Activated CD4-positive, CD25-positive, alpha-beta regulatory T cell treated with anti-CD3 and anti-CD28 coated beads, Interleukin-2, amount 50 U/mL, for 16 hours (primary cell): ENCODE results near the gene COL6A2.
"Not testable (repeated sequence)": the region's sequence is repeated elsewhere in the genome, so short reads cannot be mapped to it uniquely, and the experiment has no call there.

ENCODE experiments used
- DNase-seq: peaks from one replicate; pipeline ENCODE4 v3.0.0-alpha.2; 2020; ENCODE audit warnings: low read depth, low spot score

COL6A2 gene

DNA sequence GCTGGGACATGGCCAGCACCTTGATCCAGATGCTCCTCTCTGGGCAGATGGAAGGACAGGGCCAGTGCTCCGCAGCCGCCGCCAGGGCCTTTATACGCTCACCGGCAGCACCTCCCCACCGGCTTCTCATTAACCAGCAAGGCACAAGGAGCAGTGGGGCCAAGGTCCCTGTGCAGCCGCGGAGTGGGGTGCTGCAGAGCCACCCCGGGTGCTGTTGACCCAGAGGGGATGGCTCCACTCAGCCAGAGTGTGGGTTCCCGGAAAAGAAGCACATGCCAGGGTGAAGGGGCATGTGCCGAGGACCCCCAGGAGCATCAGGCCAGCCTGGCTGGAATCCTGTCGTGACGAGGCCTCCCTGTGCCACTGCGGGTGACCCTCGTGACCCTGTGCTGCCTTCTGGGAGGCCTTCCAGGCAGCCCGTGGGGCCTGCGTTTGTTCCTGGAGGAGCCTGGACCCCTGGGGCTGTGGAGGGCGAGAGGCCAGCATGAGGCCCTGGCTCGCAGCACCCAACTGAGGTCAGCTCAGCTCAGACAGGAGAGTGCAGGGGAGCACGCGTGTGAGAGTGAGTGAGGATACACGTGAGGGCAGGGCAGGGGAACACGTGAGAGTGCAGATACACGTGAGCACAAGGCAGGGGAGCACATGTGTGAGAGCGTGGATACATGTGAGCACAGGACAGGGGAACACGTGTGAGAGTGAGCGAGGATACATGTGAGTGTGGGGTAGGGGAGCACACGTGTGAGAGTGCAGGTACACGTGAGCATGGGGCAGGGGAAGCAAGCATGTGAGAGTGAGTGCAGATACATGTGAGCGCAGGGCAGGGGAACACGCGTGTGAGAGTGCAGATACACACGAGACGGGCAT, 57.8 kb downstream of the COL6A2 start, which contains the start of gene FTCD:
TSS of gene FTCD (minus strand) at position 66 of the 864 bp plus-strand sequence. CDS start at position 10, 56 bp downstream.
- no peak for DNase-seq

DNA sequence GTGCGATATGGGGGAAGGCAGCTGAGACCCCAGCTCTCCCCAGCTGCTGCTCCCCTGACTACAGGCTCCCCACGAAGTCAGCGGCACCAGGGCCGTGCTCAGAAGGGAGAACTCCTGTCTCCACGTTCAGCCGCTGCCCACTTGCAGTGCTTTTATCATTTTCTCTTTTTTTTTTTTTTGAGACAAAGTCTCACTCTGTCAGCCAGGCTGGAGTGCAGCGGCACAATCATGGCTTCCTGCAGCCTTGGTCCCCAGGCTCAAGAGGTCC, 58.4 kb downstream of the COL6A2 start:
- no peak for DNase-seq

DNA sequence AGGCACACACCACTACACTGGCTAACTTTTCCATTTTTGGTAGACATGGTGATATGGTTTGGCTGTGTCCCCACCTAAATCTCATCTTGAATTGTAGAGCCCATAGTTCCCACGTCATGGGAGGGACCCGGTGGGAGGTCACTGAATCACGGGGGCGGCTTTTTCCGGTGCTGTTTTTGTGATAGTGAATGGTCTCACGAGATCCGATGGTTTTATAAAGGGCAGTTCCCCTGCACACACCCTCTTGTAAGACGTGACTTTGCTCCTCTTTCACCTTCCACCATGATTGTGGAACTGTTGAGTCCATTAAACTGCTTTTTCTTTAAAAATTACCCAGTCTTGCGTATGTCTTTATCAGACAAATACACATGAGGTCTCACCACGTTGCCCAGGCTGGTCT, 58.8 kb downstream of the COL6A2 start:
- DNase-seq: no peak

DNA sequence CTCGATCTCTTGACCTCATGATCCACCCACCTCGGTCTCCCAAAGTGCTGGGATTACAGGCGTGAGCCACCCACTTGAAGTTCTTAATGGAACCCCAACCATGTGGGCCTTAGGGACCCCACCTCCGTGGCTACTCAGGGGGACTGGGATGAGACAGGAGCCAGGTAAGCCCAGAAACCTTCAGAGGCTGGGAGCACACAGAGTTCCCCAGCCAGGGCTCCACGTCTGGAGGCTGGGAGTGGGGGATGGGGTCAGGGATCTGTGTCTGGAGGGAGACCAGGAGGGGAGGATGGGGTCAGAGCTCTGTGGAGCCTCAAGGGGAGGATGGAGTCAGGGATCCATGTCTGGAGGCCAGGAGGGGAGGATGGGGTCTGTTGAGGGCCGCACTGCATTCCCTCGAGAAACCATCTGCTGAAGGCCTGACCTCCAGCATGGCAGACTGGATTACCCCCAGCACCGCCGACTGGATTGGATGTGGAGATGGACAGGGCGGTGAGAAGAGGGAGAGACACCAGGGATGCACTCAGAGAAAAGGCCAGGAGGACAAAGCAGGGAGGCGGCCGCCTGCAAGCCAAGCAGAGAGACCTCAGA, 59.6 kb downstream of the COL6A2 start:
- no peak for DNase-seq

DNA sequence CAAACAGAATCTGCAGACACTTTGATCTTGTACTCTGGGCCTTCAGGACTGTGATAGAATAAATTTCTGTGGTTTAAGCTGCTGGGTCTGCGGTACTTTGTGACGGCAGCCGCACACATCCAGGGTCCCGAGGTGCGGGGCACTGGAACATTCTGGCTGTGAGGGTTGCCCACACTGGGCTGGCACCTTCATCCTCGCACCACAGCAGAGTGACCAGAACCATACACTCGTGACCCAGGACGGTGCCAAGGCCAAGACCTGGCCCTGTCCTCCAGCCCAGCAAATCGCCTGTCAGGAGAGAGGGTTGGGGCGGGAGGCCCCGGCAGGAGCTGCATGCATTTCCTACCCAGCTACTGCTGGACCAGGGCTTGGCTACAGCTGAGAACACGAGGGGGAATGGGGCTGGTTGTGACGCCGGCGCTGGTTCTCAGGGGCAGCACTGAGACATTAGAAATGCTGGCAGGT, 60.1 kb downstream of the COL6A2 start:
- no peak for DNase-seq

DNA sequence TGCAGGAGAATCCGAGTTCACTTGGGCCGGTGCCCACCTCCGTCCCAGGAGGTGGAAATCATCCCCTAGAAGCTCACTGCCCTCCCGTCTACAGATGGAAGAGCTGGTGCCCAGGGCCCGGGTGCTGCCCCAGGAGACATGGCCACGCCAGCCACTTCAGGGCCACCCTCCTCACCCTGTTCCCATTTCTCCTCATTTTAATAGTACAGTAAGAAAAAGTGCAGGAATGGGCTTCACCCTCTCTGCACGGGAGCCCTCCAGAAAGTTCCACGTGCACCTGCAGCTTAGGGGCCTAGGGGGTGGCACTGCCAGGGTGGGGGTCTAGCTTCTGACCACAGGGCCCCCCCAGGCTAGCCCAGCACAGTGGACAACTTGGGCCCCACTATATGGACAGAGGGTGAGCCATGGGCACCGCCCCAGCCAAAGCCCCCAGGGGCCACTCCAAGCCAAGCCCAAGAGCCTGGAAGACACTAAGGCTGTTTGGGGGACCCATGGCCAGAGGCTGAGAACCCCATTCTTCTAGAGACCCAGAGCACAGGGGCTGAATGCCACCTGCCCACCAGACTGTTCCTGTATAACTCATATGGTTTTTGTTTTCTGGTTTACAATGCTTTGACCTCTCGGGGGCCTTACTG, 60.9 kb downstream of the COL6A2 start:
- DNase-seq: no peak

DNA sequence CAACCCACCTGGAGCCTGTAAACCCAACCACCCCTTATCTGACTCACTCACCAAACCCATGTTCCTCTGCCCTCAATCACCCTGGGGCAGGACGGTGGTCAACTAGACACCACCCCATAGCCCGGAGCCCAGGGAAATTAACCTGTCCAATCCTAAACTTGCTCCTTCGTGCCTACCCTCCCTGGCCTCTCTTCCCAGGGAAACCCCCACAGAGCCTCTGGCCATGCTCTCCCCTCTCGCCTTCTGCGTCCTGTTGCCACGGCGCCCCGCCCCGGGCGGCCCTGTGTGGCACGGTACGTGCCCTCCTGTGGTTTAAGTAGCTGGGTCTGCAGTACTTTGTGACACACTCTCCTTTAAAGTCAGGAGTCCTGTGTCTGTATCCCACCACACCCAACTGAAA, 61.5 kb downstream of the COL6A2 start:
- no peak for DNase-seq

DNA sequence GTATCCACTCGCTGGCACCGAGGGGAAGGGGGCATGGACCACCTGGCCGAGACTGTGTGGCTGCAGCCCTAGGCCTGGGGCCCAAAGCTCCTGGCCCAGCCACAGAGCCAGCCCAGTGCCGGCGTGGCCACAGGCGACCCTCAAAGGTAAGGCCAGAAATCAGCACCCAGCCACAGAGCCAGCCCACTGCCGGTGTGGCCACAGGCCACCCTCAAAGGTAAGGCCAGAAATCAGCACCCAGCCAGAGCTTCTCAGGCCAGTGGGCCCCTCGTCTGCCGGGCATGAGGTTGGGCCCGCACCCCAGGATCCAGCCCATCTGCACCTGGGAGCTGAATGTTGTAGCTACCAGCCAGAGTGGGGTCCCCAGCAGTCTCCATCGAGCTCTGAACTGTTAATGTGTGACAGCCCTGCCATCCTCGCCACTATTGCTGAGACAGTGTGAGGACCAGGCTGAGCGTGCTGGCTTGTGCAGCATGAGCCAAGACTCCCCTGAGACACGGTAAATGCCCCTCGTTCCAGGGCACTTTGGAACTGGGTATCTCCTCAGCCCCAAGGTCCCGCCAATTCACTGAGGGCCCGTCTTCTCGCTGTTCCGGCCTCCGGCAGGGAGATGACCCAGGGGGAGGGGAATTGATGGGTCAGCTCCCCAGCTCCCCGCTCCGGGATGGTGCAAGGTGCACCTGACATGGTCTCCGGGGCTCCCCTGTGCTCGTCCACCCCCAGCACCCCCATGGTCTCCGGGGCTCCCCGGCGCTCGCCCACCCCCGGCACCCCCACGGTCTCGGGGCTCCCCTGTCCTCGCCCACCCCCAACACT, 62.1 kb downstream of the COL6A2 start:
- no peak for DNase-seq

DNA sequence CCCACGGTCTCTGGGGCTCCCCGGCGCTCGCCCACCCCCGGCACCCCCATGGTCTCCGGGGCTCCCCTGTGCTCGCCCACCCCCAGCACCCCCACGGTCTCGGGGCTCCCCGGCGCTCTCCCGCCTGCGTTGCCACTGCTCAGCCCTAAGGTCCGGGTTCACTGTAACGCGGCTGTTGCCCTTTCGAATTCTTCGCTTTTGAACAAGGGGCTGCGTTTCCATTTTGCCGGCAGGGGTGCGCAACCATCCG, 62.7 kb downstream of the COL6A2 start:
- DNase-seq: no peak

DNA sequence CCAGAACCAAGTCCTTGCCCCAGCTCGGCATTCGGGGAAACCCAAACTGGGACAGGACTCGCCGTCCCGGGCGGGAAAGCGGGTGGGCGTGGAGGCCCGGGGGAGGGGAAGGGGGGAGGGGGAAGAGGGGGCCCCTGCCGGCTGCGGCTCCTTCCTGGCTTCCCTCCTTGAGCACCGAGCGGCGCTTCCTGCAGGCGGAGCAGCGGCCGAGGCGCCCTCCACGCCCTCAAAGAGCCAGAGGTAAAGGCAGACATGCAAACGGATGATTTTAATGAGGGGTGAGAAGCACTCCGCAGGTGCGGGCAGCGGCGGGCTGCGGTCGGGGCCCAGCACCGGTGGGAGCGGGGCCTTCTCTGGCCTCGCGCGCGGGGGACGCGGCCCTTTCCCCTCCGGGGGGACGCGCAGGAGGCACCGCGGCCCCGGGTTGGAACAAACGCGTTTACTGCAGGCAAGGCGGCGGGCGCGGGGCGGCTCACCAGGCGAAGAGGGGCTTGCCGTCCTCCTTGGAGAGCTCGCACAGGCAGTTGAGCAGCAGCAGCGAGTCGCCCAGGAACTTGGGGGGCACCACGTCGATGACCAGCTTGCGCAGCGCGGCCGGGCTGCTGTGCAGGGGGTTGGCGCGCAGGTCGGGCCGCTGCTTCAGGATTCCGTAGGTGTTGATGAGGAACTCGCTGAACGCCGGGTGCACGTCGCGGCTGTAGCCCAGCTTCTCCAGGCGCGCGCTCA, 63.2 kb downstream of the COL6A2 start:
- DNase-seq: no peak

DNA sequence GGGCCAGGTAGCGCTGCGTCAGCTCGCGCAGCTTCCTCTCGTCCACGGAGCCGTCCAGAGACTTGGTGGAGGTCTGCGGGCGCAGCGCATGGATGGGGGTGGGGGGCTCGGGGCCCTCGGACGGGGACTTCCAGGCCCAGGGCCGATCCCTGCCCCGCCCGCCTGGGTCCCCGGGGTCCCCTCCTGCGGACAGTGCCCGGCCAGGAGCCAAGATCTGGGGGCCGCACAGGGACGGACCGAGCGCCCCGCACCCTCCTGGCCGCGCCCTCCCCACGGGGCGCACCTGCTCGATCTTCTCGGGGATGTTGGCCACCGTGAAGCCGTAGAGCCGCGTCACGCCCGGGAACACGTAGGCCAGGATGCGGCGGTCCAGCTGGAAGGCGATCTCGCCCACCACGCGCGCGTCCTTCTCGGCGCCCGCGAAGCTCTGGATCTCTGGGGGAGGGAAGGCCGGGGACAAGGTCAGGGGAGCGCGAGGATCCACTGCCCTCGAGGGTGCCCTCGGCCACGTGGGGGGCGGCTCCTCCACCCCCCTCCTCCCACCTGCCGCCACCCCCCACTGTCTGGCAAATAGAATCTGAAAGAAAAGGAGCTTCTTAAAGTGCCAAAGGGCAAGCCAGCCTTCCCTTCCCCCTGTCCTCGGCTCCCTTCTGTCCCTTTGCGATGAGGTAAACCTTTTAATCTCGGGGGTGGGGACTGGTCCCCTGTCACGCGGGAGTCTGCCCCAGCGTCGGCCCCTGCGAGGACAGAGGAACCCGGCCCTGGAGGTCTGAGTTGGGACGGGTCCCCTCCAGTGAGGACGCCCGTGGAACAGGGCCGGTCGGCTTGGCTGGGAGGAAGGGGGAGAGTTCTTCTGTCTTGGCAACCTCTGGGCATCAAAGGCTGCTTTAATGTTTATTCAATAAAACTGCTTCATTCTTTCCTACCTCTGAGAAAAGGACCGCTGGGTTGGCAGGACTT, 64.0 kb downstream of the COL6A2 start:
- DNase-seq: no peak

DNA sequence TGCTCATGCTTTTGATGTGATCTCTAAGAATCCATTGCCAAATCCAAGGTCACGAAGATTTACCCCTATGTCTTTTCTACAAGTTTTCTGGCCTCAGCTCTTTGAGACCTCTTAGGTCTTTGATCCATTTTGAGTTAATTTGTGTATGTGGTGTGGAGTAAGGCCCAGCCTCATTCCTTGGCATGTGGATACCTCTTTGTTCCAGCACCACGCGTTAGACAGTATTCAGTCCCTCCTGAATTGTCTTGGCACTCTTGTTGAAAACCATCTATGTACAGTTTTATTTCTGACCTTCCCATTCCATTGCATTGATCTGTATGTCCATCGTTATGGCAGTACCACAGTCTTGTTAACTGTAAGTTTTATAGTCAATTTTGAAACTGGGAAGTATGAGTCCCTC, 65.5 kb downstream of the COL6A2 start:
- DNase-seq: no peak

DNA sequence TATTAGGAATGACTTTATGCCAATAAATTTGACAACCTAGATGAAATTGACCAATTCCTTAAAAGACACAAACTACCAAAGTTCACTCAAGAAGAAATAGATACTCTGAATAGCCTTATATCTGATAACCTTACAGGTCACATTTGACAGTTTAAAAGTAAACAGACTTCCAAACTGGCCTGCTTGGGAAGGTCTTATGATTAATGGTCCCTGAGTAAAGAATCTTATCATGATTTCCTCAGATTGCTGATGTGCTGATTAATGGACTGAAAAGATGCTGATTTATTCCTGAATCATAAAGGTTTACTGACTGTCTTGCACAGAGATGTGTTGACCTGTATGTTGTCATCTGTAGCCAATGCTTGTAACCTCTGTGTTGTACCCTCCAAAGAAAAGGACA, 67.2 kb downstream of the COL6A2 start:
- no peak for DNase-seq

DNA sequence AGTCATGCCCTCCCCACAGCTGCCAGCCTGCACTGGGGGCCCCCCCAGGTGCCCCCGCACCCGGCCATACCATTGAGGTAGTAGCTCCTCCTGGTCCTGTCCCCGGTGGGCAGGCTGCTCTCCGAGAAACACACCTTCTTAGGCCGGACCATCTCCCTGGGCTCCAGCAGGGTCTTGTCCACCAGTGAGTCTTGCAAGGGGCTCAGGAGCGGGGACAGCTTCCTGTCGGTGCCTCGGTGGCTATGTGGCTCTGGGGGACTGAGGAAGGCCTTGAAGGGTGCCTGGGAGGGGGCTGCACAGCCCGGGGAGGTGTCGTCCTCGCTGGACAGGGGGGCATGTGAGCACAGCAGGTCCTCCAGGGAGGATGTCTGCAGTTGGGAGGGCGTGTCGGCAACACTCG, 70.3 kb downstream of the COL6A2 start:
- no peak for DNase-seq

DNA sequence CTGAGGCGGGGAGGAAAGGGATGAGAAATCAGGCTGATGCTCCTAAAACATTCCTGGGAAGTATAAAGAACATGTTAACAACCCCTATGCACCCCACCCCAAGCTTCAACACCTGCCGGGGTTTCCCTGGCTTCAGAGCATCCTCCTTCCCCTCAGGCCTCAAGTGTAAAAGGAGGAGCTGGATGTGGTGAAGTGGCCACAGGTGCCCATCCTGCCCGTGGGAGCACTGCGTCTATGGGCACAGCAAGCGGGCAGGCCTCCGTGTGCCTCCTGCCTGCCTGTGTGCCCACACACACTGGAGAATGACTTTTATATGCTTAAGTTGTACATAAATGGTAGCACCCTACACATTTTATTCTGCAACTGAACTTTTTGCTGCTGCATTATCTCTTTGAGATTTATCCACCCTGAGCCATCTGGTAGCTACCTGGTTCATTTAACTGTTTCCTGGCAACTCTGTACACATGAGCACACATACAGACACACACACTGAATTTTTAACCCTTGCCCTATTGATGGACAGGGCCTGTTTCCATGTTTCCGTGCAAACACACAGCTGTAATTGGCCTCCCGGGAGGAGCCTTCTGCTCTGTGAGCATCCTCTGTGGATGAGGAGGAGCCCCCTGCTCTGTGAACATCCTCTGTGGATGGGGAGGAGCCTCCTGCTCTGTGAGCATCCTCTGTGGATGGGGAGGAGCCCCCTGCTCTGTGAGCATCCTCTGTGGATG, 70.9 kb downstream of the COL6A2 start:
- DNase-seq: no peak

DNA sequence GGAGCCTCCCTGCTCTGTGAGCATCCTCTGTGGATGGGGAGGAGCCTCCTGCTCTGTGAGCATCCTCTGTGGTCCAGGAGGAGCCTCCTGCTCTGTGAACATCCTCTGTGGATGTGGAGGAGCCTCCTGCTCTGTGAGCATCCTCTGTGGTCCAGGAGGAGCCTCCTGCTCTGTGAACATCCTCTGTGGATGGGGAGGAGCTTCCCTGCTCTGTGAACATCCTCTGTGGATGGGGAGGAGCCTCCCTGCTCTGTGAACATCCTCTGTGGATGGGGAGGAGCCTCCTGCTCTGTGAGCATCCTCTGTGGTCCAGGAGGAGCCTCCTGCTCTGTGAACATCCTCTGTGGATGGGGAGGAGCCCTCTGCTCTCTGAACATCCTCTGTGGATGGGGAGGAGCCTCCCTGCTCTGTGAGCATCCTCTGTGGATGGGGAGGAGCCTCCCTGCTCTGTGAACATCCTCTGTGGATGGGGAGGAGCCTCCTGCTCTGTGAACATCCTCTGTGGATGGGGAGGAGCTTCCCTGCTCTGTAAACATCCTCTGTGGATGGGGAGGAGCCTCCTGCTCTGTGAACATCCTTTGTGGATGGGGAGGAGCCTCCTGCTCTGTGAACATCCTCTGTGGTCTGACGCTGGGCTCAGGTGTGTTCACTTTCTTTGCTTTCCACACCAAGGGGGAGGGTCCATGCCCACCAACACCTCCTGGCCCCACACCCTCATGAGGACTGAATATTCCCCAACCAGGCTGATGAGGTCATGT, 72.7 kb downstream of the COL6A2 start:
- not testable (repeated sequence) for DNase-seq

DNA sequence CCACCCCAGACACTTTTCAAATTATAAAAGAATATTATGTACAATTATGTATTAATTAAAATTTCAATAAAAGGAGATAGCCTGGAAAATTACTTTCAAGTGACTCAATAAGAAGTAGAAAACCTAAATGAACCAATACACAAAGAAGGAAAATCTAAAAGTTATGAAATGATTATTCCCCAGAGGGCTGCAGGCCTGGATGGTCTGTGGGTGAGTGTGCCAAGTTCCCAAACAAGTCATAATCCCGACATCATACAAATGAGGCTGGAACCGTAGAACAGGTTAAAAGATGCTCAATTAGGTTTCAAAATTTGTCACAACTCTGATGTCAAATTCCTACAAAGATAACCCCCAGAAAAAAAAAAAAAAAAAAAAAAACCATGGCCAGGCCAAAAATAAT, 73.7 kb downstream of the COL6A2 start:
- no peak for DNase-seq

DNA sequence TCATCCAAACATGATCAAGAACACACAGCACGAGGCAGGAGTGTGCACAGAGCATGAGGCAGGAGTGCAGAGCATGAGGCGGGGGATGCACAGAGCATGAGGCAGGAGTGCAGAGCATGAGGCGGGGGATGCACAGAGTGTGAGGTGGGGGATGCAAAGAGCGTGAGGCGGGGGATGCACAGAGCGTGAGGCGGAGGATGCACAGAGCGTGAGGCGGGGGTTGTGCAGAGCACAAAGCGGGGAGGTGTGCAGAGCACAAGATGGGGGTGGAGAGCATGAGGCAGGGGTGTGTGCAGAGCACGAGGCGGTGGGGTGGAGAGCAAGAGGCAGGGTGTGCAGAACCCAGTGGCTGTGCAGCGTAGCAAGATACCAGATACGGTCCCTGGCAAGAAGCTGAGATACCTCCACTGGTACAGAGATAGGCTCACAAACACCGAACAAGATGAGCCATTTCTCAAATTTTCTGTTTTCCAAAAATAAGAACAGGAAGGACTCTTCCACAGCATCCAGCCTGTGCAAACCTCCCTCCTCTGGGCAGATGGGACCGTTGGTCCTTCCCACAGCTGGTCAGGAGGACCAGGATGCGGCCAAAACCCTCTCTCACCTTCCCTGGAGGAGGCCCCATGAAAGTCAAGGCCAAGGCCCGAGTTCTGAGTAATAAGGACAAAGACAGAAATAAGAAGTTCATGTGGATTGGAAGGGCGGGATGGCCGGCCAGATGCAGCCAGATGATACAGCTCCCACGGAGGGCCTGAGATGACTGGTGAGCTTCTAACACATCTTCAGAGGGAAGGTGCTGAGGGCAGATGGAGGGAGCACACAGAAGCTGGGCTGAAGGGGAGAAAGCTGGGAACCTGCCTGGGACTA, 74.3 kb downstream of the COL6A2 start:
- DNase-seq: no peak
